Caco-2 (cell line): ENCODE data around the gene MFNG. TPM values are rescaled to one million over a fixed set of nuclear protein-coding genes. Genes with fewer than 3 reads are reported as not detected.

ENCODE experiments used
- total RNA-seq: library from RNA; stranded (reverse); gene quantifications from 2 replicates; pipeline ENCODE4 v1.2.3, GENCODE V29; 2022

MFNG gene
- total RNA-seq, 1 experiment from 2014 or later = 3.6 TPM

Other genes with a start within 250 kb of the MFNG start
- 0.25 TPM in 1 of 2 replicates, not detected in the other for gene RAC2, start 242.1 kb downstream of the MFNG start, total RNA-seq
- gene CYTH4, start 203.9 kb downstream of the MFNG start, total RNA-seq = not detected in 2 replicates
- 4.0 and 4.6 TPM in 2 replicates for gene ELFN2, start 58.9 kb downstream of the MFNG start, total RNA-seq
- 26.5 and 31.7 TPM in 2 replicates for gene CARD10, start 33.0 kb upstream of the MFNG start, total RNA-seq
- 75.0 and 76.1 TPM in 2 replicates for gene CDC42EP1, start 74.1 kb upstream of the MFNG start, total RNA-seq
- gene LGALS2, start 93.7 kb upstream of the MFNG start, total RNA-seq = 33.2 and 35.2 TPM in 2 replicates
- gene GGA1, start 122.5 kb upstream of the MFNG start, total RNA-seq = 65.7 and 72.8 TPM in 2 replicates
- gene SH3BP1, start 153.3 kb upstream of the MFNG start, total RNA-seq = 19.8 and 20.7 TPM in 2 replicates
- 24.1 and 24.5 TPM in 2 replicates for gene PDXP, start 172.3 kb upstream of the MFNG start, total RNA-seq
- 3.2 and 4.8 TPM in 2 replicates for gene LGALS1, start 189.3 kb upstream of the MFNG start, total RNA-seq
- gene NOL12, start 200.0 kb upstream of the MFNG start, total RNA-seq = 20.2 and 22.3 TPM in 2 replicates
- gene TRIOBP, start 210.7 kb upstream of the MFNG start, total RNA-seq = 30.7 and 38.4 TPM in 2 replicates